HepG2 (cell line): ENCODE data around the gene FGL2. TPM values are rescaled to one million over a fixed set of nuclear protein-coding genes. Genes with fewer than 3 reads are reported as not detected.

Source experiments
- ATAC-seq: fragments of 200-7000 bp; cut with Tn5 transposase; 3 replicates; pipeline ENCODE4 v1.9.1; 2020; ENCODE audit warnings: mild to moderate bottlenecking, moderate library complexity
- BruUV-seq: library from RNA; stranded (reverse); fragments of 400-500 nt; replicated peaks from 2 replicates; lab custom pipeline; 2021; lab: Mats Ljungman, UMichigan
- CTCF ChIA-PET: fragments of 300-600 bp; formaldehyde crosslinking; extraction: SDS; loops from one replicate; lab custom pipeline; 2021; ENCODE audit warnings: low total read pairs, inconsistent platforms, low intra/inter-chr PET ratio; lab: Yijun Ruan, JAX
- POLR2A ChIA-PET: fragments of 350-600 bp; sonication (Branson Sonifier 250); formaldehyde crosslinking; loops from one replicate; lab custom pipeline; 2020; ENCODE audit warnings: antibody characterized with exemption, inconsistent platforms; lab: Yijun Ruan, JAX
- DNase-seq: peaks from one replicate; pipeline ENCODE4 v3.0.0-alpha.2; 2015; ENCODE audit warnings: low spot score
- FAIRE-seq: peaks from 3 replicates; lab custom pipeline; 2011; peaks lifted over from hg19 to GRCh38; lab: Jason Lieb, UNC
- H2AFZ ChIP-seq: one replicate; pipeline ENCODE4 v1.6.1; 2011; ENCODE audit warnings: low read length, inconsistent platforms
- H3K27ac ChIP-seq: fragments of 300-600 bp; 3 replicates; pipeline ENCODE4 v1.8.0; 2011; ENCODE audit warnings: mixed run types, mild to moderate bottlenecking, mixed read lengths, low read length, inconsistent platforms; ENCODE audit not compliant: insufficient read depth; ENCODE audit errors: extremely low read length
- H3K27me3 ChIP-seq, 2 experiments: fragments of 200-600 bp in 1 of 2; 2 replicates in 1 of 2; 3 replicates in 1 of 2; pipeline versions ENCODE4 v1.6.0 to v1.8.0; 2011; ENCODE audit warnings: low read length in 2 of 2, mild to moderate bottlenecking in 2 of 2, moderate library complexity in 2 of 2, inconsistent platforms in 1 of 2; ENCODE audit not compliant: insufficient read depth in 2 of 2, control insufficient read depth in 1 of 2
- H3K36me3 ChIP-seq, 2 experiments: fragments of 200-600 bp in 1 of 2; replicated peaks in 1 of 2; 2 replicates in 1 of 2; 3 replicates in 1 of 2; pipeline versions ENCODE4 v1.5.1 to v1.8.0; 2011; ENCODE audit warnings: low read length in 2 of 2, inconsistent platforms in 1 of 2; ENCODE audit not compliant: insufficient read depth in 2 of 2, control insufficient read depth in 1 of 2
- H3K4me1 ChIP-seq: 2 replicates; pipeline ENCODE4 v1.5.1; 2012; ENCODE audit warnings: low read length, inconsistent platforms; ENCODE audit not compliant: insufficient read depth
- H3K4me2 ChIP-seq: 2 replicates; pipeline ENCODE4 v1.6.0; 2011; ENCODE audit warnings: low read depth, low read length, inconsistent platforms
- H3K4me3 ChIP-seq, 3 experiments: fragments of 200-600 bp in 1 of 3; sonication (generic), shearing (Covaris generic) in 1 of 3; replicated peaks in 1 of 3; 2 replicates each; pipeline ENCODE4 v1.5.1; 2011 to 2016; ENCODE audit warnings: low read length in 3 of 3, inconsistent platforms in 2 of 3, low read depth in 2 of 3, mild to moderate bottlenecking in 2 of 3, control low read depth in 1 of 3, mixed read lengths in 1 of 3; ENCODE audit not compliant: insufficient read depth in 1 of 3
- H3K79me2 ChIP-seq: one replicate; pipeline ENCODE4 v1.6.1; 2011; ENCODE audit warnings: low read length, inconsistent platforms; ENCODE audit not compliant: insufficient read depth
- H3K9ac ChIP-seq: 2 replicates; pipeline ENCODE4 v1.6.0; 2011; ENCODE audit warnings: mild to moderate bottlenecking, low read depth, low read length, inconsistent platforms; ENCODE audit not compliant: insufficient read depth
- H3K9me3 ChIP-seq: 2 replicates; pipeline ENCODE4 v1.5.1; 2012; ENCODE audit warnings: mild to moderate bottlenecking, low read length
- H4K20me1 ChIP-seq: 2 replicates; pipeline ENCODE4 v1.6.0; 2011; ENCODE audit warnings: inconsistent platforms, mild to moderate bottlenecking, low read length, moderate library complexity; ENCODE audit not compliant: insufficient read depth
- ARID5B ChIP-seq: IDR thresholded peaks from 2 replicates; pipeline ENCODE4 v1.4.0; 2020; ENCODE audit warnings: mild to moderate bottlenecking, missing genetic modification reagents
- FOXC1 ChIP-seq: sonication (generic); formaldehyde crosslinking; IDR thresholded peaks from 2 replicates; pipeline ENCODE4 v1.8.0; 2022; ENCODE audit warnings: mild to moderate bottlenecking, missing genetic modification reagents, borderline replicate concordance
- GFI1 ChIP-seq: sonication (generic); formaldehyde crosslinking; IDR thresholded peaks from 2 replicates; pipeline ENCODE4 v1.5.0; 2020; ENCODE audit warnings: missing genetic modification reagents, mild to moderate bottlenecking, borderline replicate concordance
- HDAC2 ChIP-seq: sonication (generic); formaldehyde crosslinking; IDR thresholded peaks from 2 replicates; pipeline ENCODE4 v1.4.0; 2020; ENCODE audit warnings: missing genetic modification reagents
- MEF2D ChIP-seq: sonication (generic); formaldehyde crosslinking; IDR thresholded peaks from 2 replicates; pipeline ENCODE4 v1.5.1; 2020; ENCODE audit warnings: mild to moderate bottlenecking, missing genetic modification reagents
- NPAS2 ChIP-seq: sonication (generic); formaldehyde crosslinking; IDR thresholded peaks from 2 replicates; pipeline ENCODE4 v1.8.0; 2022; ENCODE audit warnings: mild to moderate bottlenecking, missing genetic modification reagents, borderline replicate concordance
- ONECUT2 ChIP-seq: sonication (generic); formaldehyde crosslinking; IDR thresholded peaks from 2 replicates; pipeline ENCODE4 v1.4.0; 2020; ENCODE audit warnings: missing genetic modification reagents
- SP2 ChIP-seq: sonication (generic); formaldehyde crosslinking; IDR thresholded peaks from 2 replicates; pipeline ENCODE4 v1.5.1; 2020; ENCODE audit warnings: mild to moderate bottlenecking, missing genetic modification reagents
- TAF1 ChIP-seq: sonication (generic); formaldehyde crosslinking; IDR thresholded peaks from 2 replicates; pipeline ENCODE4 v1.4.0; 2020; ENCODE audit warnings: missing genetic modification reagents
- ZFX ChIP-seq: sonication (generic); formaldehyde crosslinking; IDR thresholded peaks from 2 replicates; pipeline ENCODE4 v1.4.0; 2020; ENCODE audit warnings: mild to moderate bottlenecking, low read depth, missing genetic modification reagents, moderate library complexity
- ZNF660 ChIP-seq: sonication (generic); formaldehyde crosslinking; IDR thresholded peaks from 2 replicates; pipeline ENCODE4 v1.5.1; 2020; ENCODE audit warnings: mild to moderate bottlenecking, low read depth, missing genetic modification reagents, borderline replicate concordance
- WGBS: methylation state at CpG from one replicate; pipeline ENCODE4 v1.1.6; 2017; ENCODE audit warnings: low lambda C conversion rate; 5-methylcytosine and 5-hydroxymethylcytosine counted together
- in situ Hi-C: cut with HindIII; loops from 2 replicates; pipeline ENCODE4 v1.10.0; 2017; ENCODE audit warnings: low pct_unique_long_range_greater_than_20kb; ENCODE audit not compliant: extremely low pct_ligation_motif_present
- intact Hi-C: fragments of 100-400 bp; cut with micrococcal nuclease; formaldehyde crosslinking; loops from one replicate; pipeline ENCODE4 v1.10.0; 2022; ENCODE audit not compliant: unreplicated experiment
- polyA plus RNA-seq, 8 experiments: library from polyadenylated mRNA; depleted of rRNA in 3 of 8; stranded (reverse) in 7 of 8; unstranded in 1 of 8; fragments of >200 nt; fragmentation: Illumina TruSeq in 4 of 8; extraction: Trizol in 4 of 8; gene quantifications; 2 replicates each; pipeline versions ENCODE4 v1.2.1 to v1.2.3, GENCODE V29; 2011 to 2016; ENCODE audit warnings: low read depth in 4 of 8, missing spikeins in 1 of 8, mixed read lengths in 1 of 8; ENCODE audit not compliant: insufficient read depth in 1 of 8
- total RNA-seq, 5 experiments: library from RNA; depleted of rRNA; stranded (reverse); fragments of >200 nt; fragmentation: Illumina TruSeq; extraction: Trizol; gene quantifications; 2 replicates each; pipeline ENCODE4 v1.2.3, GENCODE V29; 2016; ENCODE audit warnings: low read depth in 1 of 5
- TF ChIP-seq, protein P1 (sequence below): IDR thresholded peaks from 2 replicates; pipeline ENCODE4 v1.6.1; 2012; ENCODE audit warnings: inconsistent platforms
- TF ChIP-seq, protein P2 (sequence below): sonication (generic); formaldehyde crosslinking; IDR thresholded peaks from 2 replicates; pipeline ENCODE4 v1.4.0; 2020; ENCODE audit warnings: mild to moderate bottlenecking, missing genetic modification reagents

FGL2 gene
- total and polyA plus RNA-seq, 2 of the 13 experiments (the other 11 are each of a cell fraction or from before 2014, with no cell fraction given) = 0.04 to 0.15 TPM

DNA sequence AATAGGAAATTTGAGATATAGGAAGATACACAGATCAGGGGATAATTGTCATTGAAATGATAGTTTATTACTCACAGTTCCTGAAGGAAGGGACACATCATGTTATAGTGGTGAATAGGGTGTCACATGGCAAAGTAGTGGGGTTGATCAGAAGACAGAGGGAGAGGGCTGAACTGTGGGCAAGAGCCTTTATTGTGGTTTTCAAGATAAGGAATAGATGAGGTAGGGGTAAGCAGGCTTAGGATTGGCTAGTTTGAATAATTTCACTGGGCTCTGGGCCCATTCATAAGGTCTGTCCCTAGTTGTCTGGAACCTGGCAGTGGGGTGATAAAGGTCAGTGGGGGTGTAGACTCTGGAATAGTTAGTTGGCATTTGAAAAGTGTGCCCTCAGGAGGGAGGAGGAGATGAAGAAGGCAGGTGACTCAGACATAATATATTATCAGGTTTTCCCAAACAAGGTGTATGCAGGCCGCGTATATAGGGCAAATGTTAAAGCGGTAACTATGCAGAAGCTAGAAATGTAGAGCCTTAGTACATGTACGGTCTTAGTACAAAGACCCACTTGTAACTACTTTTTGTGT, 18.5 kb downstream of the FGL2 start:
- 93% methylated on average over 4 of the region's 4 CpGs for WGBS
- TF ChIP-seq, protein P1, sequence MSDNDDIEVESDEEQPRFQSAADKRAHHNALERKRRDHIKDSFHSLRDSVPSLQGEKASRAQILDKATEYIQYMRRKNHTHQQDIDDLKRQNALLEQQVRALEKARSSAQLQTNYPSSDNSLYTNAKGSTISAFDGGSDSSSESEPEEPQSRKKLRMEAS = no peak
- TF ChIP-seq HDAC2 (CRISPR knock-in tag) = no peak
- no peak for TF ChIP-seq TAF1 (CRISPR knock-in tag)
- TF ChIP-seq ZFX (CRISPR knock-in tag) = no peak
- TF ChIP-seq, protein P2, sequence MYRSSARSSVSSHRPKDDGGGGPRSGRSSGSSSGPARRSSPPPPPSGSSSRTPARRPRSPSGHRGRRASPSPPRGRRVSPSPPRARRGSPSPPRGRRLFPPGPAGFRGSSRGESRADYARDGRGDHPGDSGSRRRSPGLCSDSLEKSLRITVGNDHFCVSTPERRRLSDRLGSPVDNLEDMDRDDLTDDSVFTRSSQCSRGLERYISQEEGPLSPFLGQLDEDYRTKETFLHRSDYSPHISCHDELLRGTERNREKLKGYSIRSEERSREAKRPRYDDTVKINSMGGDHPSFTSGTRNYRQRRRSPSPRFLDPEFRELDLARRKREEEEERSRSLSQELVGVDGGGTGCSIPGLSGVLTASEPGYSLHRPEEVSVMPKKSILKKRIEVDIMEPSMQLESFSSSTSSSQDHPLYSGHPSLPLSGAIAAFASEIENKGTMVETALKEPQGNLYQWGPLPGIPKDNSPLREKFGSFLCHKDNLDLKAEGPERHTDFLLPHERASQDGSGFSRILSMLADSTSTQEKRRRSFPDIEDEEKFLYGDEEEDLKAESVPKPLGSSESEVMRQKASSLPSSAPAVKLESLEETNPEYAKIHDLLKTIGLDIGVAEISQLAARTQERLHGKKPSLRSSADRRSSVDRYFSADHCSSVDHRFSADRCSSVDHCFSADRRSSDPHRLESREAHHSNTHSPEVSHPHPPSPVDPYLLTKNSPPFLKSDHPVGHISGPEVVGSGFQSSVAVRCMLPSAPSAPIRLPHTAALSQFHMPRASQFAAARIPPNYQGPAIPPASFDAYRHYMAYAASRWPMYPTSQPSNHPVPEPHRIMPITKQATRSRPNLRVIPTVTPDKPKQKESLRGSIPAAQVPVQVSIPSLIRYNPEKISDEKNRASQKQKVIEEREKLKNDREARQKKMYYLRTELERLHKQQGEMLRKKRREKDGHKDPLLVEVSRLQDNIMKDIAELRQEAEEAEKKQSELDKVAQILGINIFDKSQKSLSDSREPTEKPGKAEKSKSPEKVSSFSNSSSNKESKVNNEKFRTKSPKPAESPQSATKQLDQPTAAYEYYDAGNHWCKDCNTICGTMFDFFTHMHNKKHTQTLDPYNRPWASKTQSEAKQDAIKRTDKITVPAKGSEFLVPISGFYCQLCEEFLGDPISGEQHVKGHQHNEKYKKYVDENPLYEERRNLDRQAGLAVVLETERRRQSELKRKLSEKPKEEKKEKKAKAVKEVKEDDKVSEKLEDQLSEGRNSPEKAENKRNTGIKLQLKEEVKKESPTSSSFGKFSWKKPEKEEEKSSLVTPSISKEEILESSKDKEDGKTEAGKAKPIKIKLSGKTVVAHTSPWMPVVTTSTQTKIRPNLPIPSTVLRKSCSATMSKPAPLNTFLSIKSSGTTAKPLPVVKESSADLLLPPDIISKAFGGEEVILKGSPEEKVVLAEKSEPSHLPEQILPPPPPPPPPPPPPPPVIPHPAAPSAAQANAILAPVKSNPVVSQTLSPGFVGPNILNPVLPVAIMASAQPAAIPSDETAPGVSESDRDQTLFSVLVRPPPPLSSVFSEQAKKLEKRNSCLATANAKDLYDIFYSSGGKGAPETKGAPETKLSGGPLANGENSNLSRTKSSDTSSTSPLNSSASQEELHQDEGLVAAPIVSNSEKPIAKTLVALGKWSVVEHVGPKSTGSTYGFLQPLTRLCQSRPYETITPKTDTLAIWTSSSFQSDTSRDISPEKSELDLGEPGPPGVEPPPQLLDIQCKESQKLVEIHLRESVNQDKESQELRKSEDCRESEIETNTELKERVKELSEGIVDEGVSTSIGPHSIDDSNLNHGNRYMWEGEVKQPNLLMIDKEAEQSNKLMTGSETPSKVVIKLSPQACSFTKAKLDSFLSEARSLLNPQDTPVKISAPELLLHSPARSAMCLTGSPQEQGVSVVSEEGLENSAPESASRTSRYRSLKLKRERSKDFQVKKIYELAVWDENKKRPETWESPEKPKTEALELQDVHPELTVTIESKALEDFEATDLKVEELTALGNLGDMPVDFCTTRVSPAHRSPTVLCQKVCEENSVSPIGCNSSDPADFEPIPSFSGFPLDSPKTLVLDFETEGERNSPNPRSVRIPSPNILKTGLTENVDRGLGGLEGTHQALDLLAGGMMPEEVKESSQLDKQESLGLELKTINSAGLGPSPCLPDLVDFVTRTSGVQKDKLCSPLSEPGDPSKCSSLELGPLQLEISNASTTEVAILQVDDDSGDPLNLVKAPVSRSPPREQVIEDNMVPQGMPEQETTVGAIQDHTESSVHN (CRISPR knock-in tag) = no peak
- no peak for TF ChIP-seq SP2 (CRISPR knock-in tag)
- no peak for TF ChIP-seq FOXC1 (CRISPR knock-in tag)
- no peak for TF ChIP-seq NPAS2
- TF ChIP-seq ZNF660 = no peak
- TF ChIP-seq ARID5B = no peak
- TF ChIP-seq MEF2D (CRISPR knock-in tag) = no peak
- TF ChIP-seq ONECUT2 (CRISPR knock-in tag) = no peak
- no peak for TF ChIP-seq GFI1

More for the DNA sequence above, 18.5 kb downstream of the FGL2 start:
- no peak overlapping the region for H3K27ac ChIP-seq
- H3K4me2 ChIP-seq = no peak overlapping the region
- H2AFZ ChIP-seq = no peak overlapping the region
- no peak for FAIRE-seq
- CTCF ChIA-PET = no interaction called here
- H3K27me3 ChIP-seq = no peaks in the 10 kb centered on the region
- ATAC-seq = no peak
- DNase-seq = no peak
- intact Hi-C loops = no loop called here
- in situ Hi-C loops = no loop called here
- no peaks in the 10 kb centered on the region for H3K9me3 ChIP-seq
- BruUV-seq = no TSS peak
- POLR2A ChIA-PET = no interaction called here
- no peak overlapping the region for H3K4me3 ChIP-seq
- no peaks in the 10 kb centered on the region for H4K20me1 ChIP-seq
- H3K79me2 ChIP-seq = no peaks in the 10 kb centered on the region
- H3K9ac ChIP-seq = no peak overlapping the region
- peaks cover 19% of the 10 kb centered on the region for H3K4me1 ChIP-seq
- no peaks in the 10 kb centered on the region for H3K36me3 ChIP-seq
